ENCODE data around the gene STPG3.
A peak's percentile ranks its signal among the peaks of the same experiment; 100 is the strongest.

Gene STPG3

DNA sequence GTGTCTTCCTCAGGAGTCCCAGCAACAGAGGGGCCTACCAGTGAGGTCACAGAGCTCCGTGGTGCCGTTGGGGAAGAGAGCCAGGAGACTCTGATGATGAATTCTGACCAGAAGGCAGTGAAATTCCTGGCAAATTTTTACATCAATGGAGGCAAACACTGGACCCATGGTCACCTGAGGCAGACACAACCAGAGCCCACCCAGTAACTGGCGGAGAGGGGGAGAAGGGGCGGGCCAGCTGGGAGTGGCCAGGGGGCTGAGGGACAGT lies at the start of gene STPG3:
Gene STPG3 (plus strand): TSS at position 93 of the 268 bp plus-strand sequence. CDS start 1 bp downstream, at position 94.
- H3K4me3 ChIP-seq (ENCODE audit: low read depth, low read length), result no peak within 1 kb of the TSS

DNA sequence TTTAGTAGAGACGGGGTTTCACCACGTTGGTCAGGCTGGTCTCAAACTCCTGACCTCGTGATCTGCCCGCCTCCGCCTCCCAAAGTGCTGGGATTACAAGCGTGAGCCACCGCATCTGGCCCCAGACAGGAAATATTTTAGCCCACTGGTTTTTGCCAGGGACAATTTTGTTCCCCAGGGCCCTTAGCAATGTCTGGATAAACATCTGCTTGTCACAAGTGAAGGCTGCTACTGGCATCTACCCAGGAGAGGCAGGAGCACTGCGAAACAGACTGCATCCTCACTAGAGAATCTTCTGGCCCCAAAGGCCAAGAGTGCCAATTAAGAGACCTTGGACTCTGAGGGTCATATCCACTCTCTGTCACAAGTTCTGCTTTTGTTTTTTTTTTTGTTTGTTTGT lies 48.1 kb upstream of the STPG3 start:
- H3K4me3 ChIP-seq (ENCODE audit: low read depth, low read length), result no peak overlapping the region

DNA sequence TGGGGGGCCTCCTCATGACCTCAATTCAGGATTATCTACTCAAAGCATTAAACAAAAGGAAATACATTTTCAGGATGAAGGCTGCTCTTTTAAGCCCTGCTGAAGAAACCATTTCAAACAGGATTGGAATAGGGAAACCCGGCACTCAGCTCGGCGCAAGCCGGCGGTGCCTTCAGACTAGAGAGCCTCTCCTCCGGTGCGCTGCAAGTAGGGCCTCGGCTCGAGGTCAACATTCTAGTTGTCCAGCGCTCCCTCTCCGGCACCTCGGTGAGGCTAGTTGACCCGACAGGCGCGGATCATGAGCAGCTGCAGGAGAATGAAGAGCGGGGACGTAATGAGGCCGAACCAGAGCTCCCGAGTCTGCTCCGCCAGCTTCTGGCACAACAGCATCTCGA lies 46.4 kb upstream of the STPG3 start:
- H3K4me3 ChIP-seq (ENCODE audit: low read depth, low read length), result peak overlapping the region; percentile 94

- peak within 1 kb of the TSS; percentile 94 for H3K4me3 ChIP-seq (ENCODE audit: low read depth, low read length)
Measured at GRCh38 chr9:137205126-137206069, 45.7 kb upstream of the STPG3 start, which contains the start of the genes NDOR1 and TMEM203. NDOR1 (plus strand) TSS chr9:137205700; CDS start chr9:137205778, 78 bp downstream. TMEM203 (minus strand) TSS chr9:137205648; CDS start chr9:137205414, 234 bp downstream.

- H3K4me3 ChIP-seq (ENCODE audit: low read depth, low read length), result no peak overlapping the region
Measured at GRCh38 chr9:137206602-137207001, 44.5 kb upstream of the STPG3 start.

GRCh38 chr9:137211532-137211931 lies 39.6 kb upstream of the STPG3 start:
- no peak overlapping the region for H3K4me3 ChIP-seq (ENCODE audit: low read depth, low read length)

DNA sequence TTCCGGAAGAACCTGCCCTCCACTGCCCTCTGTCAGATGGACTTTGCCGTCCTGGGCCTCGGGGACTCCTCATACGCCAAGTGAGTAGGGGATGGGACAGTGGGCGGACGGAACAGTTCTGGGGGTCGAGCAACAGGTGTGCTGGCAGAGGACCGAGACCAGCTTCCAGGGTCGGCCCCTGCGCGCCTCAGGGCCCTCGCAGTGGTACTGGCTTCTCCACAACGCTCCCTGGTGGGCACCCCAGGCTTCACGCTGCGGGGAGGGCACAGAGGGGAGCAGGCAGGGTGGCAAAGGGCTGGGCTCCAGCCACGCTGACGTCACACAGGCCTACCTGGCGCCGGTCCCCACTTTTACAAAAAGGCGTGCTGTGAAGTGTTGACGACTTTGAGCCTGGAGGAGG lies 38.6 kb upstream of the STPG3 start:
- no peak overlapping the region for H3K4me3 ChIP-seq (ENCODE audit: low read depth, low read length)

DNA sequence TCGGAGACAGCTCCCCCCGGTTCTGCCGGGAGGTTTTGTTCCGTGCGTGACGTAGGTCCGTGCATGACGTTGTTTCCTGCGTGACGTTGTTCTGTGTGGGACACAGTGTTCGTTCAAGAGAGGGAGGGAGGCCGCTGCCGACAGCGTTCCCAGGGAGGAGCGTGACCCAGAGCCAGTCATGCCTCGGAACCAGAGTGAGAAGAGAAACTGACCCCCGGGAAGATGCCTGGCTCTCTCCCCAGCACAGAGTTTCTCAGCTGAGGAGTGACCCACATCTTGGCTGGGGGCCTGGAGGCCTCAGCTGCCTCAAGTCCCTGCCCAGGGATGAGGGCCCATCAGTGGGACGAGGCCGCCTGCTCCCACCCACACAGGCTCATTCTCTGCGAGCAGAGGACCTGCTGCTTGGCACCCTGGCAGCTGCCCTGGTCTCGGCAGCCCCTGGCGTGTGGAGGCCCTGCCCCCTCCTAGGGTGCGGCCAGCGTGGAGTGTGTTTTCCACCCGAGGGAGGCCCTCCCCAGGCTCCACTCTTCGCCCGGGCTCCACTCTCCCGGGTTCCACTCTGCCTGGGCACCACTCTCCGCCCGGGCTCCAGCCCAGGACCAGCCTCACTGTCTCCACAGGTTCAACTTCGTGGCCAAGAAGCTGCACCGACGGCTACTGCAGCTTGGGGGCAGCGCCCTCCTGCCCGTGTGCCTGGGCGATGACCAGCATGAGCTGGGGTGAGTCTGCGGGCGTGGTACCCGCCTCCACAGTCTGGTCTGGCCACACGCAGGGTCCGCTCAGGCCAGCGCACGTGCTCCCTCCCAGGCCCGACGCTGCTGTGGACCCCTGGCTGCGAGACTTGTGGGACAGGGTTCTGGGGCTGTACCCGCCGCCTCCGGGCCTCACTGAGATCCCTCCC lies 37.7 kb upstream of the STPG3 start:
- H3K4me3 ChIP-seq (ENCODE audit: low read depth, low read length), result no peak overlapping the region

- H3K4me3 ChIP-seq (ENCODE audit: low read depth, low read length), result no peak overlapping the region
Measured at GRCh38 chr9:137214620-137215019, 36.5 kb upstream of the STPG3 start.

DNA sequence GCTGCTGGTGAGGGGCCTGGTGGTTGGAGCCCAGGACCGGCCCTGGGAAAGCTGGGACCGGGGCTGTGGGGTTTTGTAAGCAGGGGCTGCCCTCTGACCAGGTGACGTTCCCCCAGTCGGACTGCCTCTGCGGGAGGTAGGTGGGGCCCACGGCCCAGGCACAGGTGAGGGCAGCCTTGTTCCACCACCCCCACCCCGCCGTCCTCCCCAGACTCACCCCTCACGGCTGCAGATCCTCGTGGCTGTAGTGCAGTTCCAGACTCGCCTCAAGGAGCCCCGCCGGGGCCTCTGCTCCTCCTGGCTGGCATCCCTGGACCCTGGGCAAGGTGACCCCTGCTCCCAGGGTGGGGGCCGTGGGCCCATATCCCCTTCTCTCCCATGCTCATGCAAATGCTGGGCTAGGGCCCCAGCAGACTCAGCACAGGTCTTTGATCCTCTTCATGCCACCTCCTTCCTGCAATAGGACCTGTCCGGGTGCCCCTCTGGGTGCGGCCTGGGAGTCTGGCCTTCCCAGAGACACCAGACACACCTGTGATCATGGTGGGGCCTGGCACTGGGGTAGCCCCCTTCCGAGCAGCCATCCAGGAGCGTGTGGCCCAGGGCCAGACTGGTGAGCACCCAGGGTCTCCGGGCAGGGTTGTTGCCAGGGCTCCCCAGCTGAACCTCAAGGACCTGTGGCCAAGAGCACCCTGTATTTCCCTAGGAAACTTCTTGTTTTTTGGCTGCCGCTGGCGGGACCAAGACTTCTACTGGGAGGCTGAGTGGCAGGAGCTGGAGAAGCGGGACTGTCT lies 35.7 kb upstream of the STPG3 start:
- no peak overlapping the region for H3K4me3 ChIP-seq (ENCODE audit: low read depth, low read length)

DNA sequence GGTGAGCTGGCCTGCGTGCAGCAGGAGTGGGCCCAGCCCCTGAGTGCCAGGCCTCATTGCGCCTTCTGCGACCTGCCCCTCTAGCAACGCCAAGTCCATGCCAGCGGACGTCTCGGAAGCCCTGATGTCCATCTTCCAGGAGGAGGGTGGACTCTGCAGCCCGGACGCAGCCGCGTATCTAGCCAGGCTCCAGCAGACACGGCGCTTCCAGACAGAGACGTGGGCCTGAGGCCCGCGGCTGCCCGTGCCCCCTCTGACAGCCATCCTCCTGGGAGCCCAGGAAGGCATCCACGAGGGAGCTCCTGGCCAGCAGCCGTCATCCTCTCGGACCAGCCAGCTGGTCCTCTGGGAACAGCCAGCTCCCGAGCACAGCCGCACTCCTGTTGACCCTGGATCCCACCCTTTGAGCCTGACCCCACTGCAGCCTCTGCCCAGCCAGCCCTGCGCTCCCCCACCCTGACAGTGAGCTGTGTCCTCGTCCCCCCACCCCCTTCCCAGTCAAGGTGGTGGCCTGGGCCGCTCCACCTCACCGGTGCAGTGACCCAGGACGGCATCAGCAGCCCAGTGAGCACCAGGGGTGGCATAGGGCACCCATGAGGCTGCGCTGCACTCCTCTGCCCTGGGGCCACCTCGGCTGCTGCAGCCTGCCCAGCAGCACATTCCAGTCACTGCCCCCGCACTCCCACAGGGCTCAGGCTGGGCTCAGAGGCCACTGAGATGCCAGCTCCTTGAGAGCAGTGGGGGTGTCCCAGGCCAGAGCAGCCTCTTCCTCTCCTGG lies 34.7 kb upstream of the STPG3 start:
- H3K4me3 ChIP-seq (ENCODE audit: low read depth, low read length), result no peak overlapping the region

DNA sequence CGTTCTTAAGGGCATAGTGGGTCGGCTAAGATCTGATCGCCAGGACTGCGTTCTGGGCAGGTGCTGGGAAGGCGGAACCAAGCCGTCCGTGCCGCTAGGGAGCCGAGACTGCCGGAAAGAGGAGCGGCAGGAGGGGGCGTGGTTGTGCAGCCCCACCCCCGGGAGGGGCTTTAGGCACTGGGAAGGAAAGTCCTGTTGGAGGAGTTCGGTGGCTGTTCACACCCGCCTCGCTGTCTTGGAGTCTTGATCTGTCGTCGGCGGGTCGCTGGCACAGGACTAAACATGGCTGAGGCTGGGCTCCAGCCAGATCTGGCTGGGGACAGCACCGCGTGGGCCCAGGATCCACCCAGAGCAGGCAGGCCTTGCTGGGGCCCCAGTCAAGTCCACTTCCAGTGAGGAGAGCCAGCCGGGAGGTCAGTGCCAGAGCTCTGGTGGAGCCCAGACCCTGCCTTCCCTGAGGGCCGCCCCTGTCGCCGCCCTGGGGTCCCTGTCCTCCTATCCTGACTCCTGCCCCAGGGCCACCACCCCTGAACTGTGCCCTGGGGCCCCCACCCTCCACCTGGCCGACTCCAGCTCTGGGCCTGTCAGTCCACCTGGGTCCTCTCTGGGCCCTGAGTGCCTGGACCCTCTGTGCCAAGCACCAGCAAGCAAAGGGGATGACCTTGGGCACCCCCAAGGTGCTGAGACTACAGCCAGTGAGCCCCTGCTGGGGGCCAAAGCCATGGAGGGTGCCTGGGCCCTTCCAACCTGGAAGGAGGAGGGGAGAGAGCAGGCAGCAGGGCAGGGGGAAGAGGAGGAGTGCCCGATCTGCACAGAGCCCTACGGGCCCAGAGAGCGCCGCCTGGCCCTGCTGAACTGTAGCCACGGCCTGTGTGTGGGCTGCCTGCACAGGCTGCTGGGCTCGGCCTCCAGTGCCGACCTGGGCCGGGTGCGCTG lies 33.5 kb upstream of the STPG3 start:
- H3K4me3 ChIP-seq (ENCODE audit: low read depth, low read length), result no peak overlapping the region

- no peak overlapping the region for H3K4me3 ChIP-seq (ENCODE audit: low read depth, low read length)
Measured at GRCh38 chr9:137218212-137218753, 32.8 kb upstream of the STPG3 start.

- no peak overlapping the region for H3K4me3 ChIP-seq (ENCODE audit: low read depth, low read length)
Measured at GRCh38 chr9:137218754-137219271, 32.3 kb upstream of the STPG3 start.

DNA sequence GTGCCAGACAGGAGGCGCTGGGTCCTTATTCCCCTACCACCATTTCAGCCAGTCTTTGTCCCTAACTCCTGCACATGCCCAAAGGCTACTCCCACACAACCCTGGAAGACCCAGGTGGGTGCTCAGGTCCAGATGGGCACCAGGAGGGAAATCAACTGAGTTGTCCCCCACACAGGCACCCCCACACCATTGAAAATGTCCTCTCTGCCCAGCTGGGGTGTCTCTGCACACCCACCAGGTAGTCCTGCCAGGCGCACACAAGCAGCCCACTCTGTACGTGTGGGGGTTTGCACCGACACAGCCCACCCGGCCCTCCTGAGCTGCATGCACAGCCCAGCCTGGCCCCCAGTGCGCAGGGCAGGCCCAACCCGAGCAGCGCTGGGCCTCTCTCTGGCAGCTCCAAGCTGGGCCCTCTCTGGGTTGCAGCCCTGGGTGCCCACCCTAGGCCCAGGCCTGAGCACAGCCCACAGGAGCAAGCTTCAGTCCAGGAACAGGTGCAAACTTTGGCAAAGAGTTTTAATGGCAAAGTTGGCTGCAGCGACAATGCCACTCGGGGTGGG lies 31.2 kb upstream of the STPG3 start:
- H3K4me3 ChIP-seq (ENCODE audit: low read depth, low read length), result no peak overlapping the region

- no peak overlapping the region for H3K4me3 ChIP-seq (ENCODE audit: low read depth, low read length)
Measured at GRCh38 chr9:137220317-137221094, 30.6 kb upstream of the STPG3 start.

GRCh38 chr9:137221095-137221505 lies 30.0 kb upstream of the STPG3 start:
- no peak overlapping the region for H3K4me3 ChIP-seq (ENCODE audit: low read depth, low read length)
